Measurements from ENCODE around the gene CHN2.

Gene CHN2

DNA sequence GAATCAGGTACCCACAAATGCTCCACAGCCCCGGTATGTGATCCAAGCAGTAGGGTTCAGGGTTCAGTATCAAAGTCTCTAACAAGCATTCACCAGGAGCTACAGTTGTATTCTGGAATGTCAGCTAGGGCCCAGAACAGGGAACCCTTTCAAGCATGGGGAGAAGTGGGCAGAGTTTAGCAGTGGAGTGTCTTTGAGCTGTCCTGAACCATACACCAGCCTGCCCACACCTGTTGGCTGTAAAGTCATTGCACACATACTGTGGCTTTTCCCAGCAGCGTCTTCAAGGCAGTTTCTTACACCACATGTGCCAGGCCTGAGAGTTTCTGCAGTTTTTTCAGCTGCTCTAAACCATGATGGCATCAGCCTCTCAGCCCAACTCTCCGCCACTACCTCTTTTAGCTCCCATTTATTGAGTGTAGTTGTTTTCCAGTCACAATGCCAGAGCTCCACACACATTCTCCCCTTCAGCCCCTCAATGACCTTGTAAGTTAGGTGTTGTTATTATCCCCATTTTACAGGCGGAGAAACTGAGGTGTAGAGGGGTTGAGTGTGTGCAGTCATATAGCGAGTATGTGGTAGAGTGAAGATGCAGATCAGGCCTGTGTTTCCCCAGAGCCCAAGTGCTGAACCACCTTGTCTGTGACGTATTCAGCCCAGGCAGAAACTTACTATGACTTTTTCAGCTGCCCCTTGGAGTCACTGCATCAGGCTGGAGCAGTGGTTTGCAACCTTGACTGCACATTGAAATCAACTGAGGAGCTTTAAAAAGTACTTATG, 83.1 kb downstream of the CHN2 start:
- Histone ChIP-seq H3K27me3 (ENCODE audit: control insufficient read depth in 5 of 5, insufficient read depth in 4 of 5, low read length in 5 of 5) (peaks cover 0 to 2% (median 0%) of the 10 kb centered on the region in 5 donors), H3K4me3 (ENCODE audit: low read depth in 1 of 5, low read length in 5 of 5) (no peak overlapping the region), H3K9me3 (ENCODE audit: control insufficient read depth in 5 of 5, low read length in 5 of 5) (no peaks in the 10 kb centered on the region), H3K27ac (ENCODE audit: low read depth, low read length) (no peak overlapping the region), H3K9ac (ENCODE audit: low read length in 5 of 5) (no peak overlapping the region), H3K4me1 (ENCODE audit: control insufficient read depth in 5 of 5, insufficient read depth in 5 of 5, low read length in 5 of 5) (peaks cover 0 to 7% (median 0%) of the 10 kb centered on the region in 5 donors), H3K36me3 (ENCODE audit: control insufficient read depth in 5 of 5, insufficient read depth in 5 of 5, low read length in 5 of 5) (no peaks in the 10 kb centered on the region)

DNA sequence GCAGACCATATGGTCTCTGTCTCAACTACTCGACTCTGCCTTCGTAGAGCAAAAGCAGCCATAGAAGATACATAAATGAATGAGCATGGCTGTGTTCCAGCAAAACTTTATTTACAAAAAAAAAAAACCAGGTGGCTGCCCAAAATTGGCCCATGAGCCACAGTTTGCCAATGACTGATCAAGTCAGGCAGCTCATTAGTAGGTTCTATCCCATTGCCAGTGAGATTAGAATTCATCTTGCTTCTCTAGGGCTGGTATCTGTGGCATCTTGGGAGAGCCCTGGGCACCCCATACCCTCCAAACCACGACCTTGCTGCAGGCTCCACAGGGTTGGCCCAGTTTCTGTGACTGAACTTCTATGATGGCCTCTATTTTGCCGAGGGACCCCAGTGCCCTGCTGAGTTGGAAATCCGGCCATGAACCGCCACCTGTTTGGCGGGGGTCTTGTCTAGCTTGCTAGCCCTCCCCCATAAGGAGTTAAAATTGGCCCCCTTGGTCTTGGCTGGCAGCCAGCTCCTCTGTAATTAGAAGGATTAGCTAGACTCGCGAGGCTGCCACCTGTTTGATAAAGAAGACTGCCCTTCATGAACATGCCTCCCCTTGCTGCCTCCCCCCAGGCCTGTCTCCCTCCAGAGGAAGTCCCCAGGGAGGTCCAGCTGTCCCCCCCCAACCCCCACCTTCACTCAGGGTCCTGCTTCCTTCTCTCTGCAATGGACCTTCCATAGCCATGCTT, 83.9 kb downstream of the CHN2 start:
- no peak overlapping the region for H3K4me3 ChIP-seq (ENCODE audit: low read depth in 1 of 5, low read length in 5 of 5)
- no peaks in the 10 kb centered on the region for H3K36me3 ChIP-seq (ENCODE audit: control insufficient read depth in 5 of 5, insufficient read depth in 5 of 5, low read length in 5 of 5)
- no peak overlapping the region for H3K27ac ChIP-seq (ENCODE audit: low read depth, low read length)
- H3K9me3 ChIP-seq (ENCODE audit: control insufficient read depth in 5 of 5, low read length in 5 of 5), result no peaks in the 10 kb centered on the region
- no peak overlapping the region for H3K9ac ChIP-seq (ENCODE audit: low read length in 5 of 5)
- H3K4me1 ChIP-seq (ENCODE audit: control insufficient read depth in 5 of 5, insufficient read depth in 5 of 5, low read length in 5 of 5), result peaks cover 0 to 7% (median 0%) of the 10 kb centered on the region in 5 donors
- peaks cover 0 to 2% (median 0%) of the 10 kb centered on the region in 5 donors for H3K27me3 ChIP-seq (ENCODE audit: control insufficient read depth in 5 of 5, insufficient read depth in 4 of 5, low read length in 5 of 5)

DNA sequence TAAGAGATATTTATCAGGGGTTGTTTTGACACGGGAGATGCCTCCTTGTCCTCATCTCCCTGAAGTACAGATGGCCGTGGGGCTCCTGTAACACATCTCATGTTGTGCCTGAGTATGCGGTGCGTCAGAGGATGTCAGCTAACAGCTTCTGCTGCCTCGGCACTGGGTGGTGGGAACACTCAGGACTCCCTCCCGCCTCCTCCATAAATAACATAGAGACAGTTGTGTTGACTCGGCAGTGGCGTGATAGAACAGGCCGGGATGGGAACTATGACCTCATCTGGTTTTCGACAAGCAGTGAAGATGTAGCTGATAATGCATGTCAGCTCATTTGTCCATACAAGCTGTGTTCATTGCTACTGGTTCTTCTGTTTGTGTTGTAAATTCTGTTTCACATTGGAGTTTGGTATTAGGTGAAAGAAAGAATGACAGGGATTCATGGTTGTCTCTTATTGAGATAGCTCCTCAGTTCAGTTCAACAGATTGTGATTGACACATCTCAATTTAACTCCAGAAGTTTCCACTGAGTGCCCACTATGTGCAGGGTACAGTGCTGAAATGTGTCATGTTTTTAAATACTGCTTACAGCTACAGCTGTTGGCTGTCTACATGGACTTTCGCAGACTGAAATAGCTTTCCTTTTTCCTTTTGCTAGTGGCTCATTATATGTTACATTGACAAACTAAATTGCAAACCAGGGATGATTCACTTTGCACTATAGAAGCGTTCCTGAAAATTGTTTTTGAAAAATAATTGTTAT, 87.4 kb downstream of the CHN2 start:
- Histone ChIP-seq H3K4me3 (ENCODE audit: low read depth in 1 of 5, low read length in 5 of 5) (no peak overlapping the region), H3K4me1 (ENCODE audit: control insufficient read depth in 5 of 5, insufficient read depth in 5 of 5, low read length in 5 of 5) (peaks cover 0 to 4% (median 0%) of the 10 kb centered on the region in 5 donors), H3K9ac (ENCODE audit: low read length in 5 of 5) (no peak overlapping the region), H3K27me3 (ENCODE audit: control insufficient read depth in 5 of 5, insufficient read depth in 4 of 5, low read length in 5 of 5) (peaks cover 0 to 2% (median 0%) of the 10 kb centered on the region in 5 donors), H3K9me3 (ENCODE audit: control insufficient read depth in 5 of 5, low read length in 5 of 5) (no peaks in the 10 kb centered on the region), H3K36me3 (ENCODE audit: control insufficient read depth in 5 of 5, insufficient read depth in 5 of 5, low read length in 5 of 5) (no peaks in the 10 kb centered on the region), H3K27ac (ENCODE audit: low read depth, low read length) (no peak overlapping the region)

DNA sequence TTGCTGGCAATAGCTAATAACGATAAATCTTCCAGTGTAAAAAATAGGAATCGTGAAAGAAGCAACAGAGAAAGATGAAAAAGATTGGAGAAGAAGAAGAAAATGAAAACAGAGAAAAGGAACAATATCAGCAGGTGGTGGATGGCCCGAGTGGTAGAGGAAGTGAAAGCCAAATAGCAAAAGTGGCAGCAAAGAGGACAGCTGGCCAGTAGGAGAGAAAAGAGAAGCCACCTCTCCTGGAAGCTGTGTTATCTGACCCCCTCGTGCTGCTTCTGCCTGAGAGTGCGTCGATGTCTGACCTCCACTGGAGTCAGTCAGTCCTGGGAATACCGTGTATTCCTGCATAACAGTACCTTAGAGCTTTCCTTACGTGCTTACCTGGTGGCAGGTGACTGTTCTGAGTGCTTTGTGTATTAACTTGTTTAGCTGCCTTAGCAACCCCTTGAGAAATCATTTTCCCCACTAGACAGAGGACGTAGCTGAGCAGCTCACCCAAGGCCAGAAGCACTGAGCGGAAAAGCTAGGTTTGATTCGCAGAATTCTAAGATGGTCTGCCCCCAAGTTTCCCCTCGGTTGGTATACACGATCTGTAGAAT, 88.3 kb downstream of the CHN2 start:
- Histone ChIP-seq H3K27ac (ENCODE audit: low read depth, low read length) (no peak overlapping the region), H3K4me3 (ENCODE audit: low read depth in 1 of 5, low read length in 5 of 5) (no peak overlapping the region), H3K4me1 (ENCODE audit: control insufficient read depth in 5 of 5, insufficient read depth in 5 of 5, low read length in 5 of 5) (peaks cover 0 to 4% (median 0%) of the 10 kb centered on the region in 5 donors), H3K36me3 (ENCODE audit: control insufficient read depth in 5 of 5, insufficient read depth in 5 of 5, low read length in 5 of 5) (no peaks in the 10 kb centered on the region), H3K27me3 (ENCODE audit: control insufficient read depth in 5 of 5, insufficient read depth in 4 of 5, low read length in 5 of 5) (no peaks in the 10 kb centered on the region), H3K9me3 (ENCODE audit: control insufficient read depth in 5 of 5, low read length in 5 of 5) (no peaks in the 10 kb centered on the region), H3K9ac (ENCODE audit: low read length in 5 of 5) (no peak overlapping the region)

DNA sequence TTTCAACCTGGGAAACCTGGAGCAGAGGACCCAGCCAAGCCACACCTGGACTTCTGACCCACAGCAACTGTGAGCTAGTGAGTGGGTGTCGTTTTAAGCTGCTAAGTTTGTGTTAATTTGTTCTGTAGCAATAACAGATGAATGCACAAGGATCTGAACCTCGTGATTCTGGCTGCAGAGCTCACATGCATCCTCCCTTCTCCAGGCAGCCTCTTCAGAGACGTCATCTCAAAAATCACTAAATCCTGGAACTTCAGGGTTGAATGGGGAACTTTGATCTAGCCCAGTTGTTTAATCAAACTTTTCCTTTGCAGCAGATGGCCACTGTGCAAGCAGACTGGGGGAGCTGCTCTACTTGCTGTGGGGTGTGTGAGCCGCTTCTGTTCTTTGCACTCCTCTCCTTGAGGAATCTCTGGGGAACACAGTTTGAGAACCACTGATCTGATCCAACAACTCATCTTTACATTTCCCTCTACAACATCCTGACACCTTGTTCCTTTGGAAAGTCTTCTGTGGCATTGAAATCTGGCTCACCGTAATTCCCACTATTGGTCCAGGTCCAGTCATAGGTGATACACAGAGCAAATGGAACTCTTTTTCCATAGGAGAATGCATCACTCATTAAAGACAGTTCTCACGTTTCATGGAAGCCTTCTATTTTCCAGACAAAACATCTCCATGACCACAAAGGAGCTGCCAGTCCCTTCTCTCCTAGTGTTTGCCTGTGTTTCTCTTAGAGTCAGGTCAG, 90.3 kb downstream of the CHN2 start:
- Histone ChIP-seq H3K27ac (ENCODE audit: low read depth, low read length) (no peak overlapping the region), H3K9ac (ENCODE audit: low read length in 5 of 5) (no peak overlapping the region), H3K27me3 (ENCODE audit: control insufficient read depth in 5 of 5, insufficient read depth in 4 of 5, low read length in 5 of 5) (no peaks in the 10 kb centered on the region)

DNA sequence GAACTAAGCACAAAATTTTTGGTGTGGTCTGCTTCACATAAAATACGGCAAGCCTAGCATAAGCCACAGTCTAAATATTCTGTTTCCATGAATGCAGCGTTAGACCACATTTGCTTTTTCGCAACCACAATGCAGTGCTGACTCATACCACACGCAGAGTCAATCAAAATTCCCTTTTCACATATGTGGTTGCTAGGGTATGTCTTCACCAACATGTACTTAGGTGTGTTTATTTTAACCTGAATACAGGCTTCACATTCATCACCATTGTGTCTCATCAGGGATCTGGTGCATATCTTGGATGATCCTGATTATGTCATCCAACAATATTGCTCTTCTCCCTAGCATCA, 90.8 kb downstream of the CHN2 start:
- no peaks in the 10 kb centered on the region for H3K9me3 ChIP-seq (ENCODE audit: control insufficient read depth in 5 of 5, low read length in 5 of 5)
- no peak overlapping the region for H3K9ac ChIP-seq (ENCODE audit: low read length in 5 of 5)
- H3K4me3 ChIP-seq (ENCODE audit: low read depth in 1 of 5, low read length in 5 of 5), result no peak overlapping the region
- no peaks in the 10 kb centered on the region for H3K27me3 ChIP-seq (ENCODE audit: control insufficient read depth in 5 of 5, insufficient read depth in 4 of 5, low read length in 5 of 5)
- no peaks in the 10 kb centered on the region for H3K36me3 ChIP-seq (ENCODE audit: control insufficient read depth in 5 of 5, insufficient read depth in 5 of 5, low read length in 5 of 5)
- no peak overlapping the region for H3K27ac ChIP-seq (ENCODE audit: low read depth, low read length)
- H3K4me1 ChIP-seq (ENCODE audit: control insufficient read depth in 5 of 5, insufficient read depth in 5 of 5, low read length in 5 of 5), result peaks cover 0 to 4% (median 0%) of the 10 kb centered on the region in 5 donors

More for the DNA sequence above, 90.3 kb downstream of the CHN2 start:
- no peaks in the 10 kb centered on the region for H3K9me3 ChIP-seq (ENCODE audit: control insufficient read depth in 5 of 5, low read length in 5 of 5)
- no peak overlapping the region for H3K4me3 ChIP-seq (ENCODE audit: low read depth in 1 of 5, low read length in 5 of 5)
- H3K36me3 ChIP-seq (ENCODE audit: control insufficient read depth in 5 of 5, insufficient read depth in 5 of 5, low read length in 5 of 5), result no peaks in the 10 kb centered on the region
- peaks cover 0 to 4% (median 0%) of the 10 kb centered on the region in 5 donors for H3K4me1 ChIP-seq (ENCODE audit: control insufficient read depth in 5 of 5, insufficient read depth in 5 of 5, low read length in 5 of 5)

DNA sequence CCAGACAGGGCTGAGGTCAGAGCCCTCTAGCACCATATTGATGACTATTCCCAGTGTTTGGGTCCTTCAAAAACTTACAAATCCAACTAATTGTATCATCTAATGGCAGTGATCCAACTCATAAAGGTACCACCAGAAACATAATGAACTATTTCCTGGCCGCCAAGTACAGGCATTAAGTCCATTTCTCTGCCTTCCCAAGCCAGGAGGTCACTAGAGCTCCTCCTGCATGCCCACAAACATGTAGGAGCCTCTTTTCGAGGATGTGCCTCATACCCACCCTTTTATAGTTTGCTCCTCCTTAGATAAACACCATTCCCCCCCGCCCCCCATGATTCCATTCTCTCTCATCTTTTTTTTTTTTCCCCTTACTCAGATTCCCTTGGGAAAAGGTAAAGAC, 91.3 kb downstream of the CHN2 start:
- H3K27me3 ChIP-seq (ENCODE audit: control insufficient read depth in 5 of 5, insufficient read depth in 4 of 5, low read length in 5 of 5), result no peaks in the 10 kb centered on the region
- H3K9ac ChIP-seq (ENCODE audit: low read length in 5 of 5), result no peak overlapping the region
- no peaks in the 10 kb centered on the region for H3K36me3 ChIP-seq (ENCODE audit: control insufficient read depth in 5 of 5, insufficient read depth in 5 of 5, low read length in 5 of 5)
- no peaks in the 10 kb centered on the region for H3K9me3 ChIP-seq (ENCODE audit: control insufficient read depth in 5 of 5, low read length in 5 of 5)
- no peak overlapping the region for H3K4me3 ChIP-seq (ENCODE audit: low read depth in 1 of 5, low read length in 5 of 5)
- peaks cover 0 to 4% (median 0%) of the 10 kb centered on the region in 5 donors for H3K4me1 ChIP-seq (ENCODE audit: control insufficient read depth in 5 of 5, insufficient read depth in 5 of 5, low read length in 5 of 5)
- H3K27ac ChIP-seq (ENCODE audit: low read depth, low read length), result no peak overlapping the region

DNA sequence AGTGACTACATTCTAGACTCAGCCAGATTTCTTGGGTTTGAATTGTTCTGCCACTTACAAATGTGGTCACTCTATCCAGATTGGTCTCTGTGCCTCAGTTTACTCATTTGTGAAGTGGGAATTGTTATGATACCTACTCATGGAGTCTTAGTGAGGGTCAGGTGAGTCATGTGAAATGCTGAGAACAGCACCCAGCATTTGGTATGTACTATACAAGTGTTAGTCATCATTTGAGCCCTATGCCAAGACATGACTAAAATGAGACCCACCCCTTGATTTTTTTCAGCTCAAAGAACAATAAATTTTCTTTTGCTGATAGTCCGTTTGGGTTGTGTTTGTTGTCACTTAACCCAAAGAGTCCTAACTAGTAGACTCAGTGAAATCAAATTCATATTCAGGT, 92.8 kb downstream of the CHN2 start:
- Histone ChIP-seq H3K4me3 (ENCODE audit: low read depth in 1 of 5, low read length in 5 of 5) (no peak overlapping the region), H3K9me3 (ENCODE audit: control insufficient read depth in 5 of 5, low read length in 5 of 5) (no peaks in the 10 kb centered on the region), H3K4me1 (ENCODE audit: control insufficient read depth in 5 of 5, insufficient read depth in 5 of 5, low read length in 5 of 5) (peaks cover 0 to 4% (median 0%) of the 10 kb centered on the region in 5 donors), H3K27me3 (ENCODE audit: control insufficient read depth in 5 of 5, insufficient read depth in 4 of 5, low read length in 5 of 5) (no peaks in the 10 kb centered on the region), H3K27ac (ENCODE audit: low read depth, low read length) (no peak overlapping the region), H3K9ac (ENCODE audit: low read length in 5 of 5) (no peak overlapping the region), H3K36me3 (ENCODE audit: control insufficient read depth in 5 of 5, insufficient read depth in 5 of 5, low read length in 5 of 5) (no peaks in the 10 kb centered on the region)
